Ascending aorta (tissue), 2 donors: ENCODE results near the gene LRRC3B. TPM values are rescaled to one million over a fixed set of nuclear protein-coding genes. Genes with fewer than 3 reads are reported as not detected.

Experiments used
- DNase-seq, 2 donors: peaks; one replicate each; pipeline ENCODE4 v3.0.0-alpha.2; 2019; ENCODE audit warnings: low spot score in 2 of 2
- H3K27ac ChIP-seq, 2 donors: fragments of 200-600 bp; sonication (generic); one replicate each; pipeline ENCODE4 v1.5.1; 2016 to 2017; ENCODE audit warnings: mild to moderate bottlenecking in 1 of 2
- H3K27me3 ChIP-seq: fragments of 200-600 bp; sonication (generic); one replicate; pipeline ENCODE4 v1.5.1; 2017
- H3K36me3 ChIP-seq, 2 donors: fragments of 200-600 bp; sonication (generic); one replicate each; pipeline ENCODE4 v1.5.1; 2016
- H3K4me1 ChIP-seq, 2 donors: fragments of 200-600 bp; sonication (generic); one replicate each; pipeline ENCODE4 v1.5.1; 2016 to 2017; ENCODE audit warnings: mild to moderate bottlenecking in 1 of 2
- H3K4me3 ChIP-seq, 2 donors: fragments of 200-600 bp; sonication (generic); one replicate each; pipeline ENCODE4 v1.5.1; 2016 to 2017; ENCODE audit warnings: mild to moderate bottlenecking in 1 of 2
- H3K9me3 ChIP-seq, 2 donors: fragments of 200-600 bp; sonication (generic); one replicate each; pipeline ENCODE4 v1.5.1; 2016
- intact Hi-C: fragments of 100-400 bp; cut with DNase I; formaldehyde crosslinking; loops from one replicate; pipeline ENCODE4 v1.15.1; 2023
- total RNA-seq: library from RNA; depleted of rRNA; stranded (reverse); fragments of >200 nt; gene quantifications from one replicate; pipeline ENCODE4 v1.1.0, GENCODE V29; 2016
- TF ChIP-seq, protein P1 (sequence below), 3 experiments: fragments of 200-600 bp in 2 of 3; fragments of 450-650 bp in 1 of 3; sonication (generic) in 2 of 3; IDR thresholded peaks; one replicate each; pipeline ENCODE4 v1.5.1; 2016 to 2019; ENCODE audit warnings: antibody characterized with exemption in 3 of 3, mild to moderate bottlenecking in 1 of 3, moderate library complexity in 1 of 3

LRRC3B gene
- total RNA-seq, 1 donor from 2014 or later: not detected

DNA sequence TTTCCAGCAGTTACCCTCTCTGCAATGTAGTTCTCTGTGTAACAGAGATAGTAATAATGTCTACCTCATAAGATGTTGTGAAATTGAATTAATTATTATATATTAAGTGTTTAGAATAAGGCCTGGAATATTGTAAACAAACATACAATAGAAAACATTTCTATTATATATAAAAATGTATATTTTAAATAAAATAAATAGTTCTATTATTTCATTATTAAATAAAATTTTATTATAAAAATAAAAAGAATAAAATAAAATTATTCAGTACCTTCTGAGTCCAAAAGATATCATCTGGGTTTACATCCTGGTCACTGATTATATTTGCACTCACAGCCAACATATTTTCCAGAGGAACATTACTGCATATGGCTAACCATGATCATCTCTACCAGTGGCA, 135.4 kb downstream of the LRRC3B start:
- H3K27me3 ChIP-seq: no peaks in the 10 kb centered on the region
- H3K9me3 ChIP-seq: no peaks in the 10 kb centered on the region
- no peak for DNase-seq
- no peaks in the 10 kb centered on the region for H3K36me3 ChIP-seq
- H3K27ac ChIP-seq: no peak overlapping the region
- H3K4me3 ChIP-seq: no peak overlapping the region
- intact Hi-C loops: no loop called here
- TF ChIP-seq, protein P1, sequence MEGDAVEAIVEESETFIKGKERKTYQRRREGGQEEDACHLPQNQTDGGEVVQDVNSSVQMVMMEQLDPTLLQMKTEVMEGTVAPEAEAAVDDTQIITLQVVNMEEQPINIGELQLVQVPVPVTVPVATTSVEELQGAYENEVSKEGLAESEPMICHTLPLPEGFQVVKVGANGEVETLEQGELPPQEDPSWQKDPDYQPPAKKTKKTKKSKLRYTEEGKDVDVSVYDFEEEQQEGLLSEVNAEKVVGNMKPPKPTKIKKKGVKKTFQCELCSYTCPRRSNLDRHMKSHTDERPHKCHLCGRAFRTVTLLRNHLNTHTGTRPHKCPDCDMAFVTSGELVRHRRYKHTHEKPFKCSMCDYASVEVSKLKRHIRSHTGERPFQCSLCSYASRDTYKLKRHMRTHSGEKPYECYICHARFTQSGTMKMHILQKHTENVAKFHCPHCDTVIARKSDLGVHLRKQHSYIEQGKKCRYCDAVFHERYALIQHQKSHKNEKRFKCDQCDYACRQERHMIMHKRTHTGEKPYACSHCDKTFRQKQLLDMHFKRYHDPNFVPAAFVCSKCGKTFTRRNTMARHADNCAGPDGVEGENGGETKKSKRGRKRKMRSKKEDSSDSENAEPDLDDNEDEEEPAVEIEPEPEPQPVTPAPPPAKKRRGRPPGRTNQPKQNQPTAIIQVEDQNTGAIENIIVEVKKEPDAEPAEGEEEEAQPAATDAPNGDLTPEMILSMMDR (IDR thresholded peaks at IDR 0.05): no peak
- H3K4me1 ChIP-seq: no peaks in the 10 kb centered on the region
